ENCODE measurements around the gene FMN2.

Gene FMN2

DNA sequence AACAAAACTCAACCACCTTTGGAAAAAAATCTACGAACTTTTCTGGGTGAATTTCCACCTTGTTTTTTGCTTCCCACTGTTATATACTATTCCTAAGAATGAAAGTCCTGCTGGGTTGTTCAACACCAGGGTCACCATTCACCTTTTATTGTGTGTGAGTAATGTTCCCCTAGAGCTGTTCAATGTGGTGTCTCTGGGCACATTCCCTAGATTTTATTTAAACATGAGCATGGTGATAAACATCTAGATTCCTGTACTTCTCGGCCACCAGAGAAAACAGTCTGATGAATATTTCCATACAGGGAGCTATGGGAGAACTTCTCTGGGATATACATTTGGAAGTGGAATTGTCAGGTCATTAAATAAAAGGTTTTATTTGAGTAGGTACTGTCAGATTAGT is 13.0 kb downstream of the FMN2 start:
- DNase-seq (ENCODE audit: insufficient read length, low spot score) = no peak
- FAIRE-seq = peak; percentile 66
- TF ChIP-seq, protein P1, sequence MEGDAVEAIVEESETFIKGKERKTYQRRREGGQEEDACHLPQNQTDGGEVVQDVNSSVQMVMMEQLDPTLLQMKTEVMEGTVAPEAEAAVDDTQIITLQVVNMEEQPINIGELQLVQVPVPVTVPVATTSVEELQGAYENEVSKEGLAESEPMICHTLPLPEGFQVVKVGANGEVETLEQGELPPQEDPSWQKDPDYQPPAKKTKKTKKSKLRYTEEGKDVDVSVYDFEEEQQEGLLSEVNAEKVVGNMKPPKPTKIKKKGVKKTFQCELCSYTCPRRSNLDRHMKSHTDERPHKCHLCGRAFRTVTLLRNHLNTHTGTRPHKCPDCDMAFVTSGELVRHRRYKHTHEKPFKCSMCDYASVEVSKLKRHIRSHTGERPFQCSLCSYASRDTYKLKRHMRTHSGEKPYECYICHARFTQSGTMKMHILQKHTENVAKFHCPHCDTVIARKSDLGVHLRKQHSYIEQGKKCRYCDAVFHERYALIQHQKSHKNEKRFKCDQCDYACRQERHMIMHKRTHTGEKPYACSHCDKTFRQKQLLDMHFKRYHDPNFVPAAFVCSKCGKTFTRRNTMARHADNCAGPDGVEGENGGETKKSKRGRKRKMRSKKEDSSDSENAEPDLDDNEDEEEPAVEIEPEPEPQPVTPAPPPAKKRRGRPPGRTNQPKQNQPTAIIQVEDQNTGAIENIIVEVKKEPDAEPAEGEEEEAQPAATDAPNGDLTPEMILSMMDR (IDR thresholded peaks at IDR 0.05; ENCODE audit: insufficient read depth, missing control alignments) = no peak

GRCh38 chr1:240107058-240107684 is 15.5 kb downstream of the FMN2 start:
- FAIRE-seq = peak; percentile 25
- TF ChIP-seq, protein P1 (IDR thresholded peaks at IDR 0.05; ENCODE audit: insufficient read depth, missing control alignments) = no peak
- DNase-seq (ENCODE audit: insufficient read length, low spot score) = no peak

GRCh38 chr1:240109130-240109529 is 17.4 kb downstream of the FMN2 start:
- TF ChIP-seq, protein P1 (IDR thresholded peaks at IDR 0.05; ENCODE audit: insufficient read depth, missing control alignments) = no peak
- DNase-seq (ENCODE audit: insufficient read length, low spot score) (no peak), FAIRE-seq (peak; percentile 96)

GRCh38 chr1:240109920-240110636 is 18.4 kb downstream of the FMN2 start:
- no peak for DNase-seq (ENCODE audit: insufficient read length, low spot score)
- peak; percentile 79 for FAIRE-seq
- TF ChIP-seq, protein P1 (IDR thresholded peaks at IDR 0.05; ENCODE audit: insufficient read depth, missing control alignments) = no peak

- DNase-seq (ENCODE audit: insufficient read length, low spot score) (no peak), FAIRE-seq (no peak)
- TF ChIP-seq, protein P1 (IDR thresholded peaks at IDR 0.05; ENCODE audit: insufficient read depth, missing control alignments) = no peak
Measured at GRCh38 chr1:240111558-240111957, 19.9 kb downstream of the FMN2 start.

- DNase-seq (ENCODE audit: insufficient read length, low spot score) = no peak
- TF ChIP-seq, protein P1 (IDR thresholded peaks at IDR 0.05; ENCODE audit: insufficient read depth, missing control alignments) = no peak
- FAIRE-seq = no peak
Measured at GRCh38 chr1:240114222-240114621, 22.5 kb downstream of the FMN2 start.

- DNase-seq (ENCODE audit: insufficient read length, low spot score) (no peak), FAIRE-seq (no peak)
- TF ChIP-seq, protein P1 (IDR thresholded peaks at IDR 0.05; ENCODE audit: insufficient read depth, missing control alignments) = no peak
Measured at GRCh38 chr1:240115831-240116230, 24.1 kb downstream of the FMN2 start.

Data from D721Med (cell line).